Parathyroid adenoma (tissue), 2 donors: ENCODE results near the gene APCS.

Experiments
- H2AFZ ChIP-seq: fragments of 300-600 bp; sonication (generic); one replicate; pipeline ENCODE4 v1.7.0; 2017; ENCODE audit warnings: antibody characterized with exemption, mild to moderate bottlenecking
- H3K27ac ChIP-seq: fragments of 300-600 bp; sonication (generic); one replicate; pipeline ENCODE4 v1.7.0; 2017
- H3K27me3 ChIP-seq: fragments of 300-600 bp; sonication (generic); one replicate; pipeline ENCODE4 v1.7.0; 2017; ENCODE audit warnings: low read length; ENCODE audit not compliant: control insufficient read depth, insufficient read depth
- H3K36me3 ChIP-seq: fragments of 300-600 bp; sonication (generic); one replicate; pipeline ENCODE4 v1.7.0; 2017; ENCODE audit warnings: low read length; ENCODE audit not compliant: control insufficient read depth, insufficient read depth
- H3K4me1 ChIP-seq: fragments of 300-600 bp; sonication (generic); one replicate; pipeline ENCODE4 v1.7.0; 2017; ENCODE audit warnings: control low read depth
- H3K4me2 ChIP-seq: fragments of 300-600 bp; sonication (generic); one replicate; pipeline ENCODE4 v1.7.0; 2017; ENCODE audit warnings: low read length
- H3K4me3 ChIP-seq: fragments of 300-600 bp; sonication (generic); one replicate; pipeline ENCODE4 v1.7.0; 2017; ENCODE audit warnings: low read depth, low read length
- H3K79me2 ChIP-seq: fragments of 300-600 bp; sonication (generic); one replicate; pipeline ENCODE4 v1.7.0; 2017; ENCODE audit warnings: control low read depth
- H3K9ac ChIP-seq: fragments of 300-600 bp; sonication (generic); one replicate; pipeline ENCODE4 v1.7.0; 2017; ENCODE audit warnings: mild to moderate bottlenecking
- H3K9me3 ChIP-seq: fragments of 300-600 bp; sonication (generic); one replicate; pipeline ENCODE4 v1.7.0; 2017; ENCODE audit warnings: low read length; ENCODE audit not compliant: control insufficient read depth
- TF ChIP-seq, protein P1 (sequence below): fragments of 300-600 bp; sonication (generic); IDR thresholded peaks from one replicate; pipeline ENCODE4 v1.7.0; 2017; ENCODE audit warnings: antibody characterized with exemption, mild to moderate bottlenecking
- donor health status: primary hyperparathyroidism.

Gene APCS, protein sequence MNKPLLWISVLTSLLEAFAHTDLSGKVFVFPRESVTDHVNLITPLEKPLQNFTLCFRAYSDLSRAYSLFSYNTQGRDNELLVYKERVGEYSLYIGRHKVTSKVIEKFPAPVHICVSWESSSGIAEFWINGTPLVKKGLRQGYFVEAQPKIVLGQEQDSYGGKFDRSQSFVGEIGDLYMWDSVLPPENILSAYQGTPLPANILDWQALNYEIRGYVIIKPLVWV

DNA sequence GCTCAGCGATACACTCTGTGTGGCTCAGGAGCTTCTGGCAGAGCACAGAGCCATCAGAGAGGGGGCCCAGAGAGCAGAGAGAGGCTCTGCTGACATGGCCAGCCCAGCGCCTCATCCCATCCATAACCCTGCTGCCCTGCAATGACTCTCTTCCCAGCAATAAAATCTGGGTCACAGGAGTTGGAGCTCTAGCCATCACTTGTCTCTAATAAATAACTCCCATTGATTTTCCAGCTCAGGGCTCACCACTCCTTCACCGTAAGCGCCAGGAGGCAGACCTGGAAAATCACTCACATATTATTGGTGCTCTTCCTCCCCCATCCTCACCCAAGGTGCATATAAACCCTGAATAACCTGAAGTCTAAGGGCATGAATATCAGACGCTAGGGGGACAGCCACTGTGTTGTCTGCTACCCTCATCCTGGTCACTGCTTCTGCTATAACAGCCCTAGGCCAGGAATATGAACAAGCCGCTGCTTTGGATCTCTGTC, at the start of gene APCS:
APCS (plus strand) TSS at position 366 of the 491 bp plus-strand sequence; CDS start at position 462, 96 bp downstream.
- Histone ChIP-seq H3K4me1 (no peaks in the 10 kb centered on the region), H3K27me3 (no peaks in the 10 kb centered on the region), H2AFZ (no peak within 1 kb of the TSS), H3K79me2 (no peaks in the 10 kb centered on the region), H3K9me3 (no peaks in the 10 kb centered on the region), H3K4me2 (no peak within 1 kb of the TSS), H3K4me3 (no peak within 1 kb of the TSS), H3K36me3 (no peaks in the 10 kb centered on the region), H3K27ac (no peak within 1 kb of the TSS), H3K9ac (no peak within 1 kb of the TSS)
- TF ChIP-seq, protein P1, sequence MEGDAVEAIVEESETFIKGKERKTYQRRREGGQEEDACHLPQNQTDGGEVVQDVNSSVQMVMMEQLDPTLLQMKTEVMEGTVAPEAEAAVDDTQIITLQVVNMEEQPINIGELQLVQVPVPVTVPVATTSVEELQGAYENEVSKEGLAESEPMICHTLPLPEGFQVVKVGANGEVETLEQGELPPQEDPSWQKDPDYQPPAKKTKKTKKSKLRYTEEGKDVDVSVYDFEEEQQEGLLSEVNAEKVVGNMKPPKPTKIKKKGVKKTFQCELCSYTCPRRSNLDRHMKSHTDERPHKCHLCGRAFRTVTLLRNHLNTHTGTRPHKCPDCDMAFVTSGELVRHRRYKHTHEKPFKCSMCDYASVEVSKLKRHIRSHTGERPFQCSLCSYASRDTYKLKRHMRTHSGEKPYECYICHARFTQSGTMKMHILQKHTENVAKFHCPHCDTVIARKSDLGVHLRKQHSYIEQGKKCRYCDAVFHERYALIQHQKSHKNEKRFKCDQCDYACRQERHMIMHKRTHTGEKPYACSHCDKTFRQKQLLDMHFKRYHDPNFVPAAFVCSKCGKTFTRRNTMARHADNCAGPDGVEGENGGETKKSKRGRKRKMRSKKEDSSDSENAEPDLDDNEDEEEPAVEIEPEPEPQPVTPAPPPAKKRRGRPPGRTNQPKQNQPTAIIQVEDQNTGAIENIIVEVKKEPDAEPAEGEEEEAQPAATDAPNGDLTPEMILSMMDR: no peak

DNA sequence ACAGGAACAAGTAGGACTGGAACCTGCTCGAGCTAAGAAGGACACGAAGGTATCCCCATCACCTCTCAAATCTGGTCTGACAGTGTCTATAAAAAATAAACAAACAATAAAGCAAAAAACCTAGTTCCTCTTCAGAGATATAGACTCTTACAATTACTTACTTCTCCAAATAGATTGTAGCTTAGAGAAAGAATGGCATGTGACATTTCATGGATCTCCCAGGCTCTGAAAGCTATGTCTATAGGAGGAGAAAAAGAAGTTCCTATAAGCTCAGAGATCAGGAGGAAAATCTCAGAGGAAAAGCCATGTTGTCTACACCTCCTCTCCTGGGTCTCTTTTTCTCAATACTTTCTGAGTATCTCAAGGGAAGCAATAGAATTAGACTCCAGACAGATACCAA, 39.5 kb upstream of the APCS start:
- H3K79me2 ChIP-seq: no peaks in the 10 kb centered on the region
- no peak overlapping the region for H3K9ac ChIP-seq
- H3K4me2 ChIP-seq: no peak overlapping the region
- H2AFZ ChIP-seq: no peak overlapping the region
- H3K4me1 ChIP-seq: no peaks in the 10 kb centered on the region
- no peaks in the 10 kb centered on the region for H3K36me3 ChIP-seq
- H3K27ac ChIP-seq: no peak overlapping the region
- no peaks in the 10 kb centered on the region for H3K27me3 ChIP-seq
- TF ChIP-seq, protein P1: no peak
- no peak overlapping the region for H3K4me3 ChIP-seq
- no peaks in the 10 kb centered on the region for H3K9me3 ChIP-seq

DNA sequence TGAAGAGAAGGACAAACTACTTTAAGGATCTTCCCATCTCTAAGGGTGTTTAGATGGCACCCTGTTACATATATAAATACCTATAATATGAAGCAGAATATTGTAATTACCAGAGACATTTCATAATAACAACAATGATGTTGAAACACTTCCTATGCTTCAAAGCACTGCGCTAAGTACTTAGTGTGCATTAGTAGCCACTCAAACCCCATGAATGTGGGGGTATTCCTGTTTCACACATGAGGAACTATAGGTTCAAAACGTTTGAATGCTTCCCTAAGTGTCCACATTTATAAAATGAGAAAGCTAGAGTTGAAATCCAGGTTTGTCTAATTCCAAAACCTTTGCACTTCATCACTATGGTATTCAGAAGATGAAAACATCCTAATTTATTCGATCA, 33.4 kb upstream of the APCS start:
- Histone ChIP-seq H3K27ac (no peak overlapping the region), H3K4me2 (no peak overlapping the region), H3K4me1 (no peaks in the 10 kb centered on the region), H3K9ac (no peak overlapping the region), H3K27me3 (no peaks in the 10 kb centered on the region), H3K79me2 (no peaks in the 10 kb centered on the region), H3K9me3 (no peaks in the 10 kb centered on the region), H3K36me3 (no peaks in the 10 kb centered on the region), H2AFZ (no peak overlapping the region), H3K4me3 (no peak overlapping the region)
- TF ChIP-seq, protein P1: no peak

DNA sequence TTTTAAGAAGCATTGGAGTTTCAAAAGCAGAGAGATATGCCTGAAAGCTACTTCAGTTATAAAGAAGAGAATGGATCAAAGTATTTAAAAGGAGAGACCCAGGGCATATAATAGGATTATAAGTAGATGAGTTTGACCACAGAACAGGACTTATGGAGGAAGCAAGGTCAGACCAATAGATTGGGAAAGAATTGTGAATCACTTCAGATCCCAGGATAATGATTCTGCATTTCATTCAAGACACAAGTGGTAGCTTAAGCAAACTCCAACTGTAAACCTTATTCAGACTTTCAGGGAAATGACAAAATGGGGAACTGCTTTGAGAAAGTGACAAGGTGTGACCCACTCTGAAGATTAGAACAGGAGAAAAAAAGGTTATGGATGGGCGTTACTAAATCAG, 32.9 kb upstream of the APCS start:
- Histone ChIP-seq H2AFZ (no peak overlapping the region), H3K79me2 (no peaks in the 10 kb centered on the region), H3K4me3 (no peak overlapping the region), H3K36me3 (no peaks in the 10 kb centered on the region), H3K9me3 (no peaks in the 10 kb centered on the region), H3K4me2 (no peak overlapping the region), H3K9ac (no peak overlapping the region), H3K27ac (no peak overlapping the region), H3K4me1 (no peaks in the 10 kb centered on the region), H3K27me3 (no peaks in the 10 kb centered on the region)
- TF ChIP-seq, protein P1: no peak

DNA sequence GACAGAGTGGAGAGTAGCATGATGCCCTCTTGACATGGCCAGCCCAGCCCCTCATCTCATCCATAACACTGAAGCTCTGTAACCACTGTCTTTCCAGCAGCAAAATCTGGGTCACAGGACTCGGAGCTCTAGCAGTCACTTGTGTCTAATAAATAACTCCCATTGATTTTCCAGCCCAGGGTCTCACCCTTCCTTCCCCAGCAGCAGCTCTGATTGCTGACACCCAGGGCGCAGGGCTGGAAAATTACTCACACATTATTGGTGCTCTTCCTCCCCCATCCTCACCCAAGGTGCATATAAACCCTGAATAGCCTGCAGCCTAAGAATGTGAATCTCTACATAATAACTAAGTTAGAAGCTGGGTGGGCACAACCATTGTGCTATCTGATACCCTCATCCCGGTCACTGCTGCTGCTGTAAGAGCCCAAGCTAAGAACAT, 30.7 kb upstream of the APCS start:
- no peak overlapping the region for H3K27ac ChIP-seq

More for the DNA sequence above, 30.7 kb upstream of the APCS start:
- H3K4me3 ChIP-seq: no peak overlapping the region
- H3K4me1 ChIP-seq: no peaks in the 10 kb centered on the region
- no peak overlapping the region for H3K4me2 ChIP-seq
- no peak overlapping the region for H2AFZ ChIP-seq
- H3K9me3 ChIP-seq: no peaks in the 10 kb centered on the region
- no peak overlapping the region for H3K9ac ChIP-seq
- TF ChIP-seq, protein P1: no peak
- no peaks in the 10 kb centered on the region for H3K27me3 ChIP-seq
- H3K79me2 ChIP-seq: no peaks in the 10 kb centered on the region
- no peaks in the 10 kb centered on the region for H3K36me3 ChIP-seq
